ACC112 (cell line): Measurements from ENCODE around the gene CAMKMT.

Experiments
- H2AFZ ChIP-seq: fragments of 200-600 bp; sonication (generic); one replicate; pipeline ENCODE4 v1.6.0; 2017; ENCODE audit warnings: antibody characterized with exemption, low read length; ENCODE audit not compliant: unreplicated experiment
- H3K27ac ChIP-seq: fragments of 200-600 bp; sonication (generic); 2 replicates; pipeline ENCODE4 v1.5.1; 2014; ENCODE audit warnings: low read depth, mild to moderate bottlenecking, antibody characterized with exemption, low read length, moderate library complexity
- H3K27me3 ChIP-seq: fragments of 200-600 bp; sonication (generic); 2 replicates; pipeline ENCODE4 v1.6.1; 2014; ENCODE audit warnings: mild to moderate bottlenecking, antibody characterized with exemption, low read length, moderate library complexity, mixed read lengths; ENCODE audit not compliant: insufficient read depth
- H3K36me3 ChIP-seq: fragments of 200-600 bp; sonication (generic); 2 replicates; pipeline ENCODE4 v1.6.1; 2016; ENCODE audit warnings: mild to moderate bottlenecking, antibody characterized with exemption, low read length, moderate library complexity, mixed read lengths; ENCODE audit not compliant: insufficient read depth
- H3K4me1 ChIP-seq: fragments of 200-600 bp; sonication (generic); one replicate; pipeline ENCODE4 v1.6.1; 2016; ENCODE audit warnings: low read length, mixed read lengths; ENCODE audit not compliant: insufficient read depth, unreplicated experiment, control insufficient read depth
- H3K4me3 ChIP-seq: fragments of 200-600 bp; sonication (generic); 2 replicates; pipeline ENCODE4 v1.5.1; 2014; ENCODE audit warnings: mild to moderate bottlenecking, low read depth, low read length
- H3K79me2 ChIP-seq: fragments of 200-600 bp; sonication (generic); one replicate; pipeline ENCODE4 v1.6.0; 2016; ENCODE audit warnings: low read length; ENCODE audit not compliant: control insufficient read depth, unreplicated experiment, insufficient read depth

CAMKMT gene

GRCh38 chr2:44443517-44443916, 81.8 kb downstream of the CAMKMT start:
- Histone ChIP-seq H3K4me1 (no peaks in the 10 kb centered on the region), H3K27me3 (no peaks in the 10 kb centered on the region), H3K79me2 (no peaks in the 10 kb centered on the region), H3K4me3 (no peak overlapping the region), H2AFZ (no peak overlapping the region), H3K27ac (no peak overlapping the region), H3K36me3 (no peaks in the 10 kb centered on the region)

- Histone ChIP-seq H3K79me2 (no peaks in the 10 kb centered on the region), H3K27me3 (no peaks in the 10 kb centered on the region), H2AFZ (no peak overlapping the region), H3K36me3 (no peaks in the 10 kb centered on the region), H3K4me1 (no peaks in the 10 kb centered on the region), H3K4me3 (no peak overlapping the region), H3K27ac (no peak overlapping the region)
Observed at GRCh38 chr2:44444881-44445280, 83.1 kb downstream of the CAMKMT start.

GRCh38 chr2:44448860-44449527, 87.2 kb downstream of the CAMKMT start:
- Histone ChIP-seq H3K27ac (no peak overlapping the region), H2AFZ (no peak overlapping the region), H3K4me1 (peaks cover 5% of the 10 kb centered on the region), H3K79me2 (no peaks in the 10 kb centered on the region), H3K4me3 (no peak overlapping the region), H3K27me3 (no peaks in the 10 kb centered on the region), H3K36me3 (no peaks in the 10 kb centered on the region)

- peaks cover 5% of the 10 kb centered on the region for H3K4me1 ChIP-seq
- no peaks in the 10 kb centered on the region for H3K36me3 ChIP-seq
- H3K4me3 ChIP-seq: no peak overlapping the region
- no peaks in the 10 kb centered on the region for H3K79me2 ChIP-seq
- H2AFZ ChIP-seq: peak overlapping the region; percentile 39
- H3K27ac ChIP-seq: no peak overlapping the region
- no peaks in the 10 kb centered on the region for H3K27me3 ChIP-seq
Observed at GRCh38 chr2:44450082-44450481, 88.3 kb downstream of the CAMKMT start.

- Histone ChIP-seq H3K27me3 (no peaks in the 10 kb centered on the region), H3K79me2 (no peaks in the 10 kb centered on the region), H3K4me1 (peaks cover 5% of the 10 kb centered on the region), H3K4me3 (peak overlapping the region; percentile 24; the same call in 1 of the 2 replicates), H3K36me3 (no peaks in the 10 kb centered on the region), H3K27ac (no peak overlapping the region), H2AFZ (peak overlapping the region; percentile 39)
Observed at GRCh38 chr2:44450806-44451205, 89.1 kb downstream of the CAMKMT start.

GRCh38 chr2:44452069-44452583, 90.4 kb downstream of the CAMKMT start:
- Histone ChIP-seq H3K79me2 (no peaks in the 10 kb centered on the region), H3K27me3 (no peaks in the 10 kb centered on the region), H3K4me3 (no peak overlapping the region), H3K27ac (no peak overlapping the region), H3K4me1 (peaks cover 5% of the 10 kb centered on the region), H2AFZ (no peak overlapping the region), H3K36me3 (no peaks in the 10 kb centered on the region)

- Histone ChIP-seq H3K27ac (no peak overlapping the region), H3K4me1 (peaks cover 5% of the 10 kb centered on the region), H2AFZ (no peak overlapping the region), H3K36me3 (no peaks in the 10 kb centered on the region), H3K79me2 (no peaks in the 10 kb centered on the region), H3K27me3 (no peaks in the 10 kb centered on the region), H3K4me3 (no peak overlapping the region)
Observed at GRCh38 chr2:44453259-44453658, 91.5 kb downstream of the CAMKMT start.

GRCh38 chr2:44455877-44456276, 94.1 kb downstream of the CAMKMT start:
- Histone ChIP-seq H3K79me2 (no peaks in the 10 kb centered on the region), H3K4me3 (no peak overlapping the region), H3K27ac (no peak overlapping the region), H2AFZ (no peak overlapping the region), H3K27me3 (no peaks in the 10 kb centered on the region), H3K4me1 (peaks cover 5% of the 10 kb centered on the region), H3K36me3 (no peaks in the 10 kb centered on the region)

GRCh38 chr2:44456946-44457345, 95.2 kb downstream of the CAMKMT start:
- Histone ChIP-seq H3K79me2 (no peaks in the 10 kb centered on the region), H3K36me3 (no peaks in the 10 kb centered on the region), H3K4me1 (no peaks in the 10 kb centered on the region), H3K4me3 (no peak overlapping the region), H3K27ac (no peak overlapping the region), H2AFZ (no peak overlapping the region), H3K27me3 (no peaks in the 10 kb centered on the region)

GRCh38 chr2:44459739-44460138, 98.0 kb downstream of the CAMKMT start:
- H3K27ac ChIP-seq: no peak overlapping the region
- H2AFZ ChIP-seq: no peak overlapping the region
- no peaks in the 10 kb centered on the region for H3K79me2 ChIP-seq
- no peaks in the 10 kb centered on the region for H3K4me1 ChIP-seq
- no peak overlapping the region for H3K4me3 ChIP-seq
- H3K36me3 ChIP-seq: no peaks in the 10 kb centered on the region
- no peaks in the 10 kb centered on the region for H3K27me3 ChIP-seq
